Effector memory CD4-positive, alpha-beta T cell (primary cell): Measurements from ENCODE around the gene FSTL4.

Experiments used
- DNase-seq, 3 donors: peaks; one replicate each; pipeline ENCODE4 v3.0.0-alpha.2; 2020
- H3K27ac ChIP-seq: 2 replicates; pipeline ENCODE4 v1.7.0; 2013; ENCODE audit warnings: mild to moderate bottlenecking, low read length, moderate library complexity; ENCODE audit not compliant: insufficient read depth, poor library complexity, severe bottlenecking
- H3K27me3 ChIP-seq: replicated peaks from 2 replicates; pipeline ENCODE4 v1.7.0; 2013; ENCODE audit warnings: mild to moderate bottlenecking, low read length; ENCODE audit not compliant: insufficient read depth, control insufficient read depth, poor library complexity, severe bottlenecking
- H3K36me3 ChIP-seq: 2 replicates; pipeline ENCODE4 v1.7.0; 2013; ENCODE audit warnings: mild to moderate bottlenecking, low read length, moderate library complexity; ENCODE audit not compliant: control insufficient read depth, insufficient read depth
- H3K4me1 ChIP-seq: 2 replicates; pipeline ENCODE4 v1.7.0; 2013; ENCODE audit warnings: low read length, mild to moderate bottlenecking; ENCODE audit not compliant: control insufficient read depth, insufficient read depth, poor library complexity, severe bottlenecking
- H3K4me3 ChIP-seq: 2 replicates; pipeline ENCODE4 v1.7.0; 2013; ENCODE audit warnings: low read length, low read depth, mild to moderate bottlenecking; ENCODE audit not compliant: insufficient read depth, poor library complexity, severe bottlenecking
- H3K9me3 ChIP-seq: 2 replicates; pipeline ENCODE4 v1.7.0; 2013; ENCODE audit warnings: mild to moderate bottlenecking, low read length, moderate library complexity; ENCODE audit not compliant: control insufficient read depth

Gene FSTL4

GRCh38 chr5:133510634-133511262 lies 101.6 kb downstream of the FSTL4 start:
- Histone ChIP-seq H3K4me3 (no peak overlapping the region), H3K9me3 (no peaks in the 10 kb centered on the region), H3K4me1 (no peaks in the 10 kb centered on the region), H3K27ac (no peak overlapping the region), H3K36me3 (no peaks in the 10 kb centered on the region), H3K27me3 (no peaks in the 10 kb centered on the region)
- no peak for DNase-seq

GRCh38 chr5:133509742-133510079 lies 102.6 kb downstream of the FSTL4 start:
- Histone ChIP-seq H3K27ac (no peak overlapping the region), H3K27me3 (no peaks in the 10 kb centered on the region), H3K9me3 (no peaks in the 10 kb centered on the region), H3K4me3 (no peak overlapping the region), H3K36me3 (no peaks in the 10 kb centered on the region), H3K4me1 (no peaks in the 10 kb centered on the region)
- no peak for DNase-seq

GRCh38 chr5:133508845-133509741 lies 103.2 kb downstream of the FSTL4 start:
- no peaks in the 10 kb centered on the region for H3K4me1 ChIP-seq
- H3K27me3 ChIP-seq: no peaks in the 10 kb centered on the region
- no peaks in the 10 kb centered on the region for H3K36me3 ChIP-seq
- H3K27ac ChIP-seq: no peak overlapping the region
- no peak overlapping the region for H3K4me3 ChIP-seq
- no peaks in the 10 kb centered on the region for H3K9me3 ChIP-seq
- no peak for DNase-seq

GRCh38 chr5:133508331-133508730 lies 104.0 kb downstream of the FSTL4 start:
- no peaks in the 10 kb centered on the region for H3K36me3 ChIP-seq
- H3K4me1 ChIP-seq: no peaks in the 10 kb centered on the region
- DNase-seq: no peak
- no peaks in the 10 kb centered on the region for H3K27me3 ChIP-seq
- H3K9me3 ChIP-seq: no peaks in the 10 kb centered on the region
- H3K27ac ChIP-seq: no peak overlapping the region
- H3K4me3 ChIP-seq: no peak overlapping the region

GRCh38 chr5:133506181-133506580 lies 106.2 kb downstream of the FSTL4 start:
- Histone ChIP-seq H3K4me3 (no peak overlapping the region), H3K4me1 (no peaks in the 10 kb centered on the region), H3K36me3 (no peaks in the 10 kb centered on the region), H3K27me3 (no peaks in the 10 kb centered on the region), H3K27ac (no peak overlapping the region), H3K9me3 (no peaks in the 10 kb centered on the region)
- DNase-seq: no peak

GRCh38 chr5:133503511-133503910 lies 108.8 kb downstream of the FSTL4 start:
- Histone ChIP-seq H3K27ac (no peak overlapping the region), H3K27me3 (no peaks in the 10 kb centered on the region), H3K4me3 (no peak overlapping the region), H3K4me1 (no peaks in the 10 kb centered on the region), H3K9me3 (no peaks in the 10 kb centered on the region), H3K36me3 (no peaks in the 10 kb centered on the region)
- no peak for DNase-seq

GRCh38 chr5:133499895-133500294 lies 112.4 kb downstream of the FSTL4 start:
- H3K4me1 ChIP-seq: no peaks in the 10 kb centered on the region
- no peak overlapping the region for H3K27ac ChIP-seq
- no peaks in the 10 kb centered on the region for H3K9me3 ChIP-seq
- H3K4me3 ChIP-seq: no peak overlapping the region
- H3K27me3 ChIP-seq: no peaks in the 10 kb centered on the region
- no peak for DNase-seq
- H3K36me3 ChIP-seq: no peaks in the 10 kb centered on the region

GRCh38 chr5:133497608-133498348 lies 114.6 kb downstream of the FSTL4 start:
- no peak overlapping the region for H3K4me3 ChIP-seq
- no peak for DNase-seq
- no peaks in the 10 kb centered on the region for H3K4me1 ChIP-seq
- H3K36me3 ChIP-seq: no peaks in the 10 kb centered on the region
- H3K27ac ChIP-seq: no peak overlapping the region
- no peaks in the 10 kb centered on the region for H3K9me3 ChIP-seq
- no peaks in the 10 kb centered on the region for H3K27me3 ChIP-seq

- H3K9me3 ChIP-seq: no peaks in the 10 kb centered on the region
- H3K4me1 ChIP-seq: no peaks in the 10 kb centered on the region
- H3K4me3 ChIP-seq: no peak overlapping the region
- H3K27ac ChIP-seq: no peak overlapping the region
- DNase-seq: no peak
- H3K36me3 ChIP-seq: no peaks in the 10 kb centered on the region
- no peaks in the 10 kb centered on the region for H3K27me3 ChIP-seq
Measured at GRCh38 chr5:133496631-133497030, 115.7 kb downstream of the FSTL4 start.

GRCh38 chr5:133494923-133495246 lies 117.5 kb downstream of the FSTL4 start:
- Histone ChIP-seq H3K27me3 (no peaks in the 10 kb centered on the region), H3K27ac (no peak overlapping the region), H3K4me1 (no peaks in the 10 kb centered on the region), H3K36me3 (no peaks in the 10 kb centered on the region), H3K9me3 (no peaks in the 10 kb centered on the region), H3K4me3 (no peak overlapping the region)
- DNase-seq: no peak
